Activated B cell treated with CpG ODN at 0.5 μM for 24 hours (primary cell): Measurements from ENCODE around the gene SKOR1. TPM values are rescaled to one million over a fixed set of nuclear protein-coding genes. Genes with fewer than 3 reads are reported as not detected.

Experiments used
- ATAC-seq: fragments of 200-7000 bp; cut with Tn5 transposase; one replicate; pipeline ENCODE4 v1.10.0; 2021; ENCODE audit warnings: low read depth, mild to moderate bottlenecking, moderate library complexity
- CTCF ChIA-PET: fragments of 350-600 bp; sonication (Branson Sonifier 250); formaldehyde crosslinking; loops from one replicate; lab custom pipeline; 2021; ENCODE audit warnings: antibody characterized with exemption; lab: Charles Lee
- POLR2A ChIA-PET: fragments of 350-600 bp; sonication (Branson Sonifier 250); formaldehyde crosslinking; loops from one replicate; lab custom pipeline; 2021; ENCODE audit warnings: antibody characterized with exemption; lab: Charles Lee
- DNase-seq: peaks from one replicate; pipeline ENCODE4 v3.0.0; 2022
- H3K27ac Mint-ChIP-seq: one replicate; pipeline ENCODE4 v1.8.0; 2020; ENCODE audit warnings: mixed read lengths
- H3K27me3 Mint-ChIP-seq: one replicate; pipeline ENCODE4 v1.8.0; 2021; ENCODE audit warnings: mixed read lengths
- H3K36me3 Mint-ChIP-seq: one replicate; pipeline ENCODE4 v1.8.0; 2021; ENCODE audit warnings: low read depth, mixed read lengths
- H3K4me1 Mint-ChIP-seq: one replicate; pipeline ENCODE4 v1.8.0; 2021; ENCODE audit warnings: mixed read lengths
- H3K4me3 Mint-ChIP-seq: one replicate; pipeline ENCODE4 v1.8.0; 2020; ENCODE audit warnings: mild to moderate bottlenecking, mixed read lengths
- H3K9me3 Mint-ChIP-seq: one replicate; pipeline ENCODE4 v1.8.0; 2020; ENCODE audit warnings: mixed read lengths
- CTCF ChIP-seq: fragments of 200-600 bp; IDR thresholded peaks from one replicate; pipeline ENCODE4 v1.8.0; 2022; ENCODE audit warnings: antibody characterized with exemption, mild to moderate bottlenecking
- intact Hi-C: fragments of 100-400 bp; cut with micrococcal nuclease; formaldehyde crosslinking; loops from one replicate; pipeline ENCODE4 v1.15.1; 2024
- total RNA-seq: library from RNA; stranded (reverse); gene quantifications from 2 replicates; pipeline ENCODE4 v1.2.3, GENCODE V29; 2022

SKOR1 gene
- total RNA-seq, 1 donor from 2014 or later: 0.53 TPM

- no peak for TF ChIP-seq CTCF
- ChIA-PET CTCF (no interaction called here), POLR2A (interaction anchor here (0.8 kb wide), 1 partner anchor 48 kb away, joined by 3 read pairs; no protein-coding TSS in a partner anchor)
- intact Hi-C loops: no loop called here
- Mint-ChIP-seq H3K27me3 (peaks cover 54% of the 10 kb centered on the region), H3K9me3 (no peaks in the 10 kb centered on the region), H3K4me1 (peaks cover 42% of the 10 kb centered on the region), H3K36me3 (peaks cover 2% of the 10 kb centered on the region), H3K4me3 (peak overlapping the region; percentile 59), H3K27ac (no peak overlapping the region)
- ATAC-seq (no peak), DNase-seq (no peak)
Observed at GRCh38 chr15:67827562-67828277, 2.4 kb downstream of the SKOR1 start.

- peaks cover 2% of the 10 kb centered on the region for H3K36me3 Mint-ChIP-seq
- intact Hi-C loops: no loop called here
- no peak for TF ChIP-seq CTCF
- ChIA-PET POLR2A (interaction anchor here (1.1 kb wide), 1 partner anchor 44 kb away, joined by 3 read pairs; no protein-coding TSS in a partner anchor), CTCF (no interaction called here)
- DNase-seq: no peak
- ATAC-seq: no peak
- H3K4me3 Mint-ChIP-seq: peak overlapping the region; percentile 59
- peaks cover 61% of the 10 kb centered on the region for H3K27me3 Mint-ChIP-seq
- H3K9me3 Mint-ChIP-seq: no peaks in the 10 kb centered on the region
- H3K27ac Mint-ChIP-seq: no peak overlapping the region
- H3K4me1 Mint-ChIP-seq: peaks cover 47% of the 10 kb centered on the region
Observed at GRCh38 chr15:67828278-67828968, 3.1 kb downstream of the SKOR1 start.

- CTCF ChIA-PET: no interaction called here
- peaks cover 2% of the 10 kb centered on the region for H3K36me3 Mint-ChIP-seq
- TF ChIP-seq CTCF: no peak
- POLR2A ChIA-PET: interaction anchor here (1.1 kb wide), 1 partner anchor 44 kb away, joined by 3 read pairs; no protein-coding TSS in a partner anchor
- peaks cover 47% of the 10 kb centered on the region for H3K4me1 Mint-ChIP-seq
- no peaks in the 10 kb centered on the region for H3K9me3 Mint-ChIP-seq
- H3K27me3 Mint-ChIP-seq: peaks cover 61% of the 10 kb centered on the region
- ATAC-seq (no peak), DNase-seq (peak; percentile 20)
- no peak overlapping the region for H3K27ac Mint-ChIP-seq
- intact Hi-C loops: no loop called here
- peak overlapping the region; percentile 19 for H3K4me3 Mint-ChIP-seq
Observed at GRCh38 chr15:67828969-67829646, 3.8 kb downstream of the SKOR1 start.

GRCh38 chr15:67829647-67830504, 4.6 kb downstream of the SKOR1 start:
- intact Hi-C loops: loop anchor here (10.0 kb wide), 3 partner anchors 525 to 1325 kb away; partner anchors contain the start of genes RPL4 and ZWILCH
- H3K36me3 Mint-ChIP-seq: peaks cover 2% of the 10 kb centered on the region
- ChIA-PET CTCF (interaction anchor here (0.6 kb wide), 1 partner anchor 323 kb away, joined by 3 read pairs; no protein-coding TSS in a partner anchor), POLR2A (interaction anchor here (1.1 kb wide), 1 partner anchor 45 kb away, joined by 3 read pairs; no protein-coding TSS in a partner anchor)
- TF ChIP-seq CTCF: no peak
- H3K4me1 Mint-ChIP-seq: peaks cover 49% of the 10 kb centered on the region
- H3K9me3 Mint-ChIP-seq: no peaks in the 10 kb centered on the region
- no peak for DNase-seq
- ATAC-seq: no peak
- peak overlapping the region; percentile 28 for H3K4me3 Mint-ChIP-seq
- H3K27me3 Mint-ChIP-seq: peaks cover 57% of the 10 kb centered on the region
- peak overlapping the region; percentile 30 for H3K27ac Mint-ChIP-seq
